Esophagus squamous epithelium (tissue), 4 donors: Measurements from ENCODE around the gene DOCK8.

Experiments used
- POLR2A ChIP-seq, 4 donors: fragments of 450-650 bp; IDR thresholded peaks; one replicate each; pipeline ENCODE4 v1.6.1; 2017; ENCODE audit warnings: antibody characterized with exemption in 4 of 4, mild to moderate bottlenecking in 4 of 4, moderate library complexity in 3 of 4
- TF ChIP-seq, protein P1 (sequence below), 6 experiments: fragments of 450-650 bp in 4 of 6; fragments of 200-600 bp in 2 of 6; sonication (generic) in 2 of 6; IDR thresholded peaks; one replicate each; pipeline ENCODE4 v1.5.1; 2016 to 2019; ENCODE audit warnings: antibody characterized with exemption in 6 of 6, mild to moderate bottlenecking in 4 of 6, moderate library complexity in 4 of 6

DNA sequence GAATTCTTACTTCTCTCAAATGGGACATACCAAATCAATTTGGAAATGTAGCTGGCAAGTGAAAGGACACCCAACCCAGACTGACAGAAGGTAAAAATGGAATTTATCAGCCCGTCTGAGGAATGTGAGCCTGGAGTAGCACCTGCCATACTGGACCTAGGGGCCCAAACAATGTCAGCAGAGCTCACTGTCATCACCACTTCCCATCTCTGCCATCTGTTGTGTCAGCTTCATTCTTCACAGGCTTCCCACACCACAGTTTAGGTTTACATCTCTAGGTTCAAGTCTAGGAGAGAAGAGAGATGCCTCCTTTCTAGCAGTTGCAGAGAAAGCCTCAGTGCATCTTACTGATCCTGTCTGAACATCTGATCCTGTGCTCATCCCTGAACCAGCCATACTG, 222.4 kb downstream of the DOCK8 start:
- TF ChIP-seq, protein P1, sequence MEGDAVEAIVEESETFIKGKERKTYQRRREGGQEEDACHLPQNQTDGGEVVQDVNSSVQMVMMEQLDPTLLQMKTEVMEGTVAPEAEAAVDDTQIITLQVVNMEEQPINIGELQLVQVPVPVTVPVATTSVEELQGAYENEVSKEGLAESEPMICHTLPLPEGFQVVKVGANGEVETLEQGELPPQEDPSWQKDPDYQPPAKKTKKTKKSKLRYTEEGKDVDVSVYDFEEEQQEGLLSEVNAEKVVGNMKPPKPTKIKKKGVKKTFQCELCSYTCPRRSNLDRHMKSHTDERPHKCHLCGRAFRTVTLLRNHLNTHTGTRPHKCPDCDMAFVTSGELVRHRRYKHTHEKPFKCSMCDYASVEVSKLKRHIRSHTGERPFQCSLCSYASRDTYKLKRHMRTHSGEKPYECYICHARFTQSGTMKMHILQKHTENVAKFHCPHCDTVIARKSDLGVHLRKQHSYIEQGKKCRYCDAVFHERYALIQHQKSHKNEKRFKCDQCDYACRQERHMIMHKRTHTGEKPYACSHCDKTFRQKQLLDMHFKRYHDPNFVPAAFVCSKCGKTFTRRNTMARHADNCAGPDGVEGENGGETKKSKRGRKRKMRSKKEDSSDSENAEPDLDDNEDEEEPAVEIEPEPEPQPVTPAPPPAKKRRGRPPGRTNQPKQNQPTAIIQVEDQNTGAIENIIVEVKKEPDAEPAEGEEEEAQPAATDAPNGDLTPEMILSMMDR (IDR thresholded peaks at IDR 0.05), result no peak
- no peak for TF ChIP-seq POLR2A (IDR thresholded peaks at IDR 0.05)
